ENCODE data around the gene TMEM61.

TMEM61 gene

GRCh38 chr1:55040083-55040932 lies 59.9 kb downstream of the TMEM61 start:
- no peak for DNase-seq

GRCh38 chr1:55040933-55041494 lies 60.6 kb downstream of the TMEM61 start:
- DNase-seq: no peak

GRCh38 chr1:55041613-55042012 lies 61.2 kb downstream of the TMEM61 start:
- no peak for DNase-seq
